Measurements from ENCODE around the gene RAPGEF4. TPM values are rescaled to one million over a fixed set of nuclear protein-coding genes. Genes with fewer than 3 reads are reported as not detected.
A peak's percentile ranks its signal among the peaks of the same experiment; 100 is the strongest.

The RAPGEF4 gene
- total RNA-seq (2021; ENCODE audit: unreplicated experiment) = 0.62 TPM
- 0.55 TPM for polyA plus RNA-seq (2012; ENCODE audit: insufficient read length)
- percentile 26 among the genes with signal in this experiment for Bru-seq, nascent RNA
- percentile 20 among the genes with signal in this experiment for BruChase-seq, experiment 1, labeled RNA remaining after a 2-hour chase
- percentile 23 among the genes with signal in this experiment for BruChase-seq, experiment 2, labeled RNA remaining after a 6-hour chase
- long read RNA-seq = 0 reads

GRCh38 chr2:172735582-172736423 is at the start of gene RAPGEF4:
Gene RAPGEF4 (plus strand): TSS chr2:172735845. CDS start chr2:172735984, 139 bp downstream.
- H3K27ac ChIP-seq (ENCODE audit: low read length) = no peak within 1 kb of the TSS
- in situ Hi-C loops (cut with HindIII; ENCODE audit: low pct_unique_long_range_greater_than_20kb, low sequenced_read_pairs) = no loop called here
- POLR2A ChIA-PET = no interaction called here
- peaks cover 4% of the 10 kb centered on the region; the same call in 1 of the 2 replicates for H3K4me1 ChIP-seq (ENCODE audit: control insufficient read depth, insufficient read depth, low read length)
- H3K4me3 ChIP-seq (ENCODE audit: low read depth in 2 of 2, low read length in 2 of 2) = peak within 1 kb of the TSS; percentile 35 to 37
- H3K36me3 ChIP-seq (ENCODE audit: control insufficient read depth, insufficient read depth, low read length) = no peaks in the 10 kb centered on the region
- BruUV-seq (replicated peaks) = no TSS peak
- CTCF ChIA-PET = interaction anchor here (0.6 kb wide), 1 partner anchor 10 kb away, joined by 3 read pairs; no protein-coding TSS in a partner anchor
- intact Hi-C loops (cut with micrococcal nuclease; ENCODE audit: unreplicated experiment) = no loop called here
- H3K9me3 ChIP-seq (ENCODE audit: control insufficient read depth, insufficient read depth, low read depth, low read length) = no peaks in the 10 kb centered on the region
- TF ChIP-seq SIN3A (IDR thresholded peaks at IDR 0.05; ENCODE audit: borderline replicate concordance, insufficient read depth, low read depth, low read length) (no peak), POLR2AphosphoS5 (IDR thresholded peaks at IDR 0.05; ENCODE audit: low read depth, low read length) (no peak), TCF7L2 (IDR thresholded peaks at IDR 0.05; ENCODE audit: low read depth, low read length) (no peak), REST (IDR thresholded peaks at IDR 0.05; ENCODE audit: insufficient read depth in 1 of 2, low read depth in 2 of 2, low read length in 1 of 2) (no peak), CTCF (IDR thresholded peaks at IDR 0.05) (no peak)
- peaks cover 45% of the 10 kb centered on the region for H3K27me3 ChIP-seq (ENCODE audit: control insufficient read depth, insufficient read depth, low read length)
- DNase-seq (ENCODE audit: low read depth, low spot score) (no peak), ATAC-seq (peak; percentile 62)

- CTCF ChIA-PET = no interaction called here
Measured at GRCh38 chr2:172693037-172693436, 42.6 kb upstream of the RAPGEF4 start.

More at GRCh38 chr2:172693037-172693436, 42.6 kb upstream of the RAPGEF4 start:
- DNase-seq (ENCODE audit: low read depth, low spot score) = peak; percentile 94
- intact Hi-C loops (cut with micrococcal nuclease; ENCODE audit: unreplicated experiment) (no loop called here), in situ Hi-C loops (cut with HindIII; ENCODE audit: low pct_unique_long_range_greater_than_20kb, low sequenced_read_pairs) (no loop called here)
- TF ChIP-seq CTCF (IDR thresholded peaks at IDR 0.05) (no peak), REST (IDR thresholded peaks at IDR 0.05; ENCODE audit: insufficient read depth in 1 of 2, low read depth in 2 of 2, low read length in 1 of 2) (no peak), TCF7L2 (IDR thresholded peaks at IDR 0.05; ENCODE audit: low read depth, low read length) (no peak), SIN3A (IDR thresholded peaks at IDR 0.05; ENCODE audit: borderline replicate concordance, insufficient read depth, low read depth, low read length) (no peak), POLR2AphosphoS5 (IDR thresholded peaks at IDR 0.05; ENCODE audit: low read depth, low read length) (peak; percentile 62; the same call in 1 of the 2 replicates)
- H3K27ac ChIP-seq (ENCODE audit: low read length) = peak overlapping the region; percentile 65
- ATAC-seq = peak; percentile 97
- peaks cover 26% of the 10 kb centered on the region for H3K4me1 ChIP-seq (ENCODE audit: control insufficient read depth, insufficient read depth, low read length)
- POLR2A ChIA-PET = no interaction called here
- no peaks in the 10 kb centered on the region for H3K27me3 ChIP-seq (ENCODE audit: control insufficient read depth, insufficient read depth, low read length)
- no TSS peak for BruUV-seq (replicated peaks)
- peaks cover 8% of the 10 kb centered on the region; the same call in 1 of the 2 replicates for H3K9me3 ChIP-seq (ENCODE audit: control insufficient read depth, insufficient read depth, low read depth, low read length)
- H3K36me3 ChIP-seq (ENCODE audit: control insufficient read depth, insufficient read depth, low read length) = no peaks in the 10 kb centered on the region
- no peak overlapping the region for H3K4me3 ChIP-seq (ENCODE audit: low read depth in 2 of 2, low read length in 2 of 2)

All from Panc1 (cell line).